OCI-LY3 (cell line): ENCODE results near the gene USP2.

Experiments used
- H2AFZ ChIP-seq: fragments of 200-600, 300-600 bp; shearing (Covaris generic); 2 replicates; pipeline ENCODE4 v1.6.0; 2014; ENCODE audit warnings: antibody characterized with exemption, low read depth, low read length
- H3K27ac ChIP-seq: fragments of 200-600, 300-600 bp; sonication (generic); 2 replicates; pipeline ENCODE4 v1.5.1; 2014; ENCODE audit warnings: mild to moderate bottlenecking, low read length, moderate library complexity, mixed read lengths
- H3K27me3 ChIP-seq: fragments of 200-600, 300-600 bp; sonication (generic); 2 replicates; pipeline ENCODE4 v1.6.1; 2014; ENCODE audit warnings: low read depth, low read length, mixed read lengths
- H3K36me3 ChIP-seq: fragments of 200-600, 300-600 bp; sonication (generic); replicated peaks from 2 replicates; pipeline ENCODE3; 2014; ENCODE audit warnings: low read depth, low read length, mixed read lengths
- H3K4me1 ChIP-seq: fragments of 300-600, 200-600 bp; sonication (generic); 2 replicates; pipeline ENCODE4 v1.6.1; 2014; ENCODE audit warnings: low read length, mixed read lengths
- H3K4me2 ChIP-seq: fragments of 200-600, 300-600 bp; sonication (generic); 2 replicates; pipeline ENCODE4 v1.6.1; 2014; ENCODE audit warnings: low read length, mixed read lengths
- H3K4me3 ChIP-seq: fragments of 300-600, 200-600 bp; sonication (generic); 2 replicates; pipeline ENCODE4 v1.5.1; 2014; ENCODE audit warnings: antibody characterized with exemption, mild to moderate bottlenecking, low read length, moderate library complexity
- H3K79me2 ChIP-seq: fragments of 300-600, 200-600 bp; shearing (Covaris generic); 2 replicates; pipeline ENCODE4 v1.6.1; 2014; ENCODE audit warnings: mild to moderate bottlenecking, low read length, mixed read lengths
- H3K9ac ChIP-seq: fragments of 300-600, 200-600 bp; shearing (Covaris generic); 2 replicates; pipeline ENCODE4 v1.6.0; 2014; ENCODE audit warnings: mild to moderate bottlenecking, low read length, moderate library complexity
- H3K9me3 ChIP-seq: fragments of 200-600, 300-600 bp; shearing (Covaris generic); 2 replicates; pipeline ENCODE4 v1.6.1; 2014; ENCODE audit warnings: low read length, mixed read lengths; ENCODE audit not compliant: insufficient read depth
- H4K20me1 ChIP-seq: fragments of 200-600, 300-600 bp; sonication (generic); 2 replicates; pipeline ENCODE4 v1.6.1; 2016; ENCODE audit warnings: low read length, mixed read lengths; ENCODE audit not compliant: insufficient read depth
- EZH2phosphoT487 ChIP-seq: fragments of 200-600 bp; shearing (Covaris generic); IDR thresholded peaks from 2 replicates; pipeline ENCODE4 v1.6.1; 2018; ENCODE audit warnings: antibody characterized with exemption, mixed run types, low read depth
- TF ChIP-seq, protein P1 (sequence below): fragments of 200-600, 300-600 bp; sonication (generic); IDR thresholded peaks from 2 replicates; pipeline ENCODE4 v1.5.1; 2014; ENCODE audit warnings: antibody characterized with exemption, low read length, low read depth

Gene USP2

DNA sequence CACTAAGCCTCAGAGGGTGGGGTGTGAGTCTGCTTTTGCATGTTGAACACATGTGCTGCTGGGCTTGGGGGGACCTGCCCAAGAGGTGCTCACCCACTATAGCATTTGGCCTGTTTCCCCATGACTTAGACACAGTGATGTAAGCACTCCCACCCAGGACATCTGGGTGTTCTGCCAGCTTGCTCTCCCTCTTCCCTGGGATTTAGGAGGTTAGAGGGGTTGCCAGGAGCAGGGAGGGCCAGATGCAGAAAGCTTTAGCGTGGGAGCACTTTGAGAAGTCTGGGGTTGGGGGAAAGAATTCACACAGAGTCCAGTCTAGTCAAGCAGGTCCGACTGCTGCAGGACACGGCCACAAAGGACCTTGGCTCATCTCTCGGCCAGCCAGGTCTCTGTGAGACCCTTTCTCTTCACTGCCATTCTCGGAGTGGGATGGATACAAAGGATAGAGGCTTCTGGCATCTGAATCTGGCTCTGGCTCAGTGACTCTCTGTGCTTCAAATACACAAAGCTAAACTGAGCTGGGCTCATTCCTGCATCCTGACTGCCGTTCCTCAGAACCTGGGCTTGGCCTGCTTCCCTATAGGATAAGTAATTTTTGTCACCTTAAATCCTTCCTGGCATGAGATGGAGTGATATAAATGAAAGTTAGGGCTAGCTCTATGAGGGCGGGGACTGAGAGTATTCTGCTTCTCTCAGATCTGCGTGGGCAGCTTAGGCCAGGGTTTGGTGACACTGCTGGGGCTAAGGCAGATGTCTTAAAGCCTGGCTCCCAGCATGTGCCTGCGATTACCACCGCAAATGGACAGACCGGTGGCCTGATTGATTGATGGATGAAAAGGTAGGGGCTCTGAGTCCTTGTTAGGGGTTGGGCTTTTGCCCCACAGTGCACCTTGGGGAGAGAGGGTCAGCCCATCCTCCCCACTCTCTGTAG is 14.5 kb downstream of the USP2 start:
- Histone ChIP-seq H4K20me1 (no peaks in the 10 kb centered on the region), H3K4me2 (no peak overlapping the region), H3K9ac (no peak overlapping the region), H3K4me3 (no peak overlapping the region), H3K79me2 (no peaks in the 10 kb centered on the region), H2AFZ (no peak overlapping the region), H3K36me3 (no peaks in the 10 kb centered on the region), H3K27me3 (peaks cover 16% of the 10 kb centered on the region), H3K4me1 (0 out of 2 replicates have a peak, but pooled peaks cover 4% of the 10 kb centered on the region), H3K9me3 (no peaks in the 10 kb centered on the region), H3K27ac (no peak overlapping the region)
- TF ChIP-seq, protein P1, sequence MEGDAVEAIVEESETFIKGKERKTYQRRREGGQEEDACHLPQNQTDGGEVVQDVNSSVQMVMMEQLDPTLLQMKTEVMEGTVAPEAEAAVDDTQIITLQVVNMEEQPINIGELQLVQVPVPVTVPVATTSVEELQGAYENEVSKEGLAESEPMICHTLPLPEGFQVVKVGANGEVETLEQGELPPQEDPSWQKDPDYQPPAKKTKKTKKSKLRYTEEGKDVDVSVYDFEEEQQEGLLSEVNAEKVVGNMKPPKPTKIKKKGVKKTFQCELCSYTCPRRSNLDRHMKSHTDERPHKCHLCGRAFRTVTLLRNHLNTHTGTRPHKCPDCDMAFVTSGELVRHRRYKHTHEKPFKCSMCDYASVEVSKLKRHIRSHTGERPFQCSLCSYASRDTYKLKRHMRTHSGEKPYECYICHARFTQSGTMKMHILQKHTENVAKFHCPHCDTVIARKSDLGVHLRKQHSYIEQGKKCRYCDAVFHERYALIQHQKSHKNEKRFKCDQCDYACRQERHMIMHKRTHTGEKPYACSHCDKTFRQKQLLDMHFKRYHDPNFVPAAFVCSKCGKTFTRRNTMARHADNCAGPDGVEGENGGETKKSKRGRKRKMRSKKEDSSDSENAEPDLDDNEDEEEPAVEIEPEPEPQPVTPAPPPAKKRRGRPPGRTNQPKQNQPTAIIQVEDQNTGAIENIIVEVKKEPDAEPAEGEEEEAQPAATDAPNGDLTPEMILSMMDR: no peak
- TF ChIP-seq EZH2phosphoT487: no peak

DNA sequence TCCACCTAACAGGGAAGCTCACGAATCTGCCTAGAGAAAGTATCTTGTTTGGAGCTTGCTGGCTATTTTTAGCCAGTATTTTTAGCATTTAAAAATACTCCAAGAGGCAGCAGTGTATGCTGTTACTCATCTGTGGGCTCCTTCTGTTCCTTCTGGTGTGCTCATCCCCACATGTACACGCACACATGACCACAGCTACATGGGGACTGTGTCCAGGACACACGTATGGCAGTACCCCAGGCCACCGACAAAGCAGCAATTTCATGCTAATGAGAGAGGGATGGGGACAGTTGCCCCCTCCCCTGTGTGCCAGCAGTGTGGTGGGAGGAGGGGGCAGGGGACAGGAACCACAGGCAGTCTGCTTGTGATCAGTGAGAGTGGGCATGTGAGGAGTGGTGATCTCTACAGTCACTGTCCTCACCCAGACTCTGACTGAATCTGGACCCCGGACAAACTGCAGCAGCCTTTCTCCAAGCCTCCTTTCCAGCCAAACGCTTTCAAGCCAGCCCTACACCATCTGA is 16.4 kb downstream of the USP2 start:
- H3K4me1 ChIP-seq: peaks cover 8% of the 10 kb centered on the region; the same call in 1 of the 2 replicates
- H3K36me3 ChIP-seq: no peaks in the 10 kb centered on the region
- H3K27me3 ChIP-seq: peaks cover 13% of the 10 kb centered on the region
- no peak overlapping the region for H3K4me2 ChIP-seq
- no peak overlapping the region for H3K4me3 ChIP-seq
- no peaks in the 10 kb centered on the region for H3K9me3 ChIP-seq
- no peaks in the 10 kb centered on the region for H4K20me1 ChIP-seq
- H3K79me2 ChIP-seq: no peaks in the 10 kb centered on the region
- no peak overlapping the region for H3K27ac ChIP-seq
- H2AFZ ChIP-seq: no peak overlapping the region
- no peak overlapping the region for H3K9ac ChIP-seq
- TF ChIP-seq, protein P1: no peak
- TF ChIP-seq EZH2phosphoT487: no peak

DNA sequence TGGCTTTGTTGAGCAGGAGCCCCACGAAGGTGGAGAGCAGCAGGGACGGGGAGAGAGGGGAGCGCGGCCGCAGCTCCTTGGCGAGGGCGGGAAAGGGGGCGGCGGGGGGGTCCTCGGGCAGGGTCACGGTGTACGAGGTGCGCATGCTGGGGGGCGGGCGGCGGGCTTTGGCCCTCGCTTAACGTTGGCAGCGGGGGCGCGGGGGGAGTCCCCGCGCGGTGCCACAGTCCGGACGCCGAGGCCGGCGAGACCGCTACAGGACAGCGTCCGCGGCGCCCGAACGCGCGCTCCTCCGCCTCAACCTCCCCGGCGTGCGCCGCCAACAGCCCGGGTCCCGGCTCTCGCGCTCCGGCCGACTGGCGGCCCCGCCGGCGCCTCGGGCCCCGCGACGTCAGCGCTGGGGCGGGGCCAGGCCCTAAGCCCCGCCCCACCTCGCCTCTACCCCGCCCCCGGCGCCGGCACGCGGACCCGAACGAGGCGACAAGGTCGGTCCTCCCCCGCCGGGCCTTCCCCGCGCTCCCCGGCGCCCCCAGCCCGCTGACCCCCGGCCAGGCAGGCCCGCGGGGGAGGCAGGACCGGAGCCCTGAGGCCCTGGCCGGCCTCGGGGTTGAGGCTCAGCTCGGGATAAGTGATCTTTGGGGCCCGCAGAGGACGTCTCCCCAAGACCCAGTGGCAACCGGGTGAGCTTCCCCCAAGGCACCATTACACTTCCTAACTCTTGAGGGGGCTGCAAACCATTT is 17.5 kb downstream of the USP2 start:
- Histone ChIP-seq H3K9me3 (no peaks in the 10 kb centered on the region), H3K79me2 (no peaks in the 10 kb centered on the region), H3K4me1 (peaks cover 17% of the 10 kb centered on the region), H3K4me3 (no peak overlapping the region), H3K27ac (no peak overlapping the region), H3K27me3 (peaks cover 13% of the 10 kb centered on the region), H3K4me2 (no peak overlapping the region), H4K20me1 (no peaks in the 10 kb centered on the region), H3K9ac (no peak overlapping the region), H3K36me3 (no peaks in the 10 kb centered on the region), H2AFZ (no peak overlapping the region)
- no peak for TF ChIP-seq EZH2phosphoT487
- TF ChIP-seq, protein P1: no peak
